Vagina (tissue), 2 donors: ENCODE measurements around the gene NR3C2.

Source experiments
- POLR2A ChIP-seq, 2 donors: fragments of 450-650 bp; IDR thresholded peaks; one replicate each; pipeline ENCODE4 v1.6.1; 2017; ENCODE audit warnings: antibody characterized with exemption in 2 of 2, mild to moderate bottlenecking in 2 of 2, moderate library complexity in 2 of 2
- POLR2AphosphoS5 ChIP-seq, 2 donors: sonication (generic); formaldehyde crosslinking; IDR thresholded peaks; one replicate each; pipeline ENCODE4 v1.9.0; 2017; ENCODE audit warnings: antibody characterized with exemption in 2 of 2, mild to moderate bottlenecking in 2 of 2, low read depth in 1 of 2; ENCODE audit not compliant: insufficient read depth in 1 of 2
- TF ChIP-seq, protein P1 (sequence below), 3 experiments: fragments of 450-650 bp in 2 of 3; fragments of 200-600 bp in 1 of 3; sonication (generic) in 1 of 3; IDR thresholded peaks; one replicate each; pipeline ENCODE4 v1.5.1; 2017 to 2019; ENCODE audit warnings: antibody characterized with exemption in 3 of 3, mild to moderate bottlenecking in 2 of 3, moderate library complexity in 2 of 3

DNA sequence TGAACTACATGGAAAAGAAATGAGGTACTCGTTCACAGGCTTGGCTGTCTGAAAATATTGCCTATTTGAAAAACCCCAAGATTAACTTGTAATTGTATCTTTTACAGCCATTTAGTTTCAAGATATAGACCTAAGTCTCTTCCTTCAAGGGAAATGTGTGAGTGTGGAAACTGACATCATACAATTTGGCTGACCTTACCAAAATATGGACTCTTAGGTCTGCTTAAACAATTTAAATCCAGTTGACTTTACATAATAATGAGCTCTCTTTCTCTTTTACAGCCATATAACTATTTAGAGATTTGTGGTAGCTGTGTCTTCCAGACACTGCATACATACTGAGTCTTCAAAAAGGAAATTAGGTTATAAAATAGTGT, 186.9 kb downstream of the NR3C2 start:
- TF ChIP-seq, protein P1, sequence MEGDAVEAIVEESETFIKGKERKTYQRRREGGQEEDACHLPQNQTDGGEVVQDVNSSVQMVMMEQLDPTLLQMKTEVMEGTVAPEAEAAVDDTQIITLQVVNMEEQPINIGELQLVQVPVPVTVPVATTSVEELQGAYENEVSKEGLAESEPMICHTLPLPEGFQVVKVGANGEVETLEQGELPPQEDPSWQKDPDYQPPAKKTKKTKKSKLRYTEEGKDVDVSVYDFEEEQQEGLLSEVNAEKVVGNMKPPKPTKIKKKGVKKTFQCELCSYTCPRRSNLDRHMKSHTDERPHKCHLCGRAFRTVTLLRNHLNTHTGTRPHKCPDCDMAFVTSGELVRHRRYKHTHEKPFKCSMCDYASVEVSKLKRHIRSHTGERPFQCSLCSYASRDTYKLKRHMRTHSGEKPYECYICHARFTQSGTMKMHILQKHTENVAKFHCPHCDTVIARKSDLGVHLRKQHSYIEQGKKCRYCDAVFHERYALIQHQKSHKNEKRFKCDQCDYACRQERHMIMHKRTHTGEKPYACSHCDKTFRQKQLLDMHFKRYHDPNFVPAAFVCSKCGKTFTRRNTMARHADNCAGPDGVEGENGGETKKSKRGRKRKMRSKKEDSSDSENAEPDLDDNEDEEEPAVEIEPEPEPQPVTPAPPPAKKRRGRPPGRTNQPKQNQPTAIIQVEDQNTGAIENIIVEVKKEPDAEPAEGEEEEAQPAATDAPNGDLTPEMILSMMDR (IDR thresholded peaks at IDR 0.05), result no peak
- TF ChIP-seq POLR2AphosphoS5 (IDR thresholded peaks at IDR 0.05; ENCODE audit: insufficient read depth in 1 of 2, low read depth in 1 of 2) (no peak), POLR2A (IDR thresholded peaks at IDR 0.05) (no peak)
